22Rv1 (cell line): ENCODE data around the gene SCN8A.

ENCODE experiments used
- H3K27ac ChIP-seq: fragments of 450-650 bp; 2 replicates; pipeline ENCODE4 v1.5.1; 2017
- CTCF ChIP-seq: fragments of 450-650 bp; IDR thresholded peaks from 2 replicates; pipeline ENCODE4 v1.5.1; 2017; ENCODE audit warnings: mild to moderate bottlenecking
- ZFX ChIP-seq: fragments of 450-650 bp; IDR thresholded peaks from 2 replicates; pipeline ENCODE4 v1.6.1; 2017; ENCODE audit warnings: antibody characterized with exemption, borderline replicate concordance

SCN8A gene

GRCh38 chr12:51777973-51778372 is 186.9 kb downstream of the SCN8A start:
- no peak overlapping the region for H3K27ac ChIP-seq
- no peak for TF ChIP-seq CTCF
- TF ChIP-seq ZFX: no peak

GRCh38 chr12:51779876-51780275 is 188.8 kb downstream of the SCN8A start:
- no peak for TF ChIP-seq ZFX
- no peak for TF ChIP-seq CTCF

GRCh38 chr12:51784688-51785087 is 193.7 kb downstream of the SCN8A start:
- H3K27ac ChIP-seq: no peak overlapping the region
- no peak for TF ChIP-seq CTCF
- TF ChIP-seq ZFX: no peak

More at GRCh38 chr12:51779876-51780275, 188.8 kb downstream of the SCN8A start:
- no peak overlapping the region for H3K27ac ChIP-seq

GRCh38 chr12:51785906-51786305 is 194.9 kb downstream of the SCN8A start:
- no peak overlapping the region for H3K27ac ChIP-seq
- no peak for TF ChIP-seq ZFX
- TF ChIP-seq CTCF: no peak

GRCh38 chr12:51788876-51789275 is 197.8 kb downstream of the SCN8A start:
- TF ChIP-seq ZFX (no peak), CTCF (no peak)
- H3K27ac ChIP-seq: no peak overlapping the region

- TF ChIP-seq CTCF (no peak), ZFX (no peak)
- no peak overlapping the region for H3K27ac ChIP-seq
Measured at GRCh38 chr12:51792417-51792816, 201.4 kb downstream of the SCN8A start.

GRCh38 chr12:51793201-51793600 is 202.2 kb downstream of the SCN8A start:
- TF ChIP-seq CTCF (no peak), ZFX (no peak)

More at GRCh38 chr12:51793201-51793600, 202.2 kb downstream of the SCN8A start:
- H3K27ac ChIP-seq: no peak overlapping the region
